ENCODE measurements around the gene SEC62. TPM values are rescaled to one million over a fixed set of nuclear protein-coding genes. Genes with fewer than 3 reads are reported as not detected.
A peak's percentile ranks its signal among the peaks of the same experiment; 100 is the strongest.

The SEC62 gene
- total and polyA plus RNA-seq, 9 of the 15 experiments (the other 6 are each of a cell fraction or from before 2014, with no cell fraction given), result 34.5 to 152 (median 51.8) TPM

DNA sequence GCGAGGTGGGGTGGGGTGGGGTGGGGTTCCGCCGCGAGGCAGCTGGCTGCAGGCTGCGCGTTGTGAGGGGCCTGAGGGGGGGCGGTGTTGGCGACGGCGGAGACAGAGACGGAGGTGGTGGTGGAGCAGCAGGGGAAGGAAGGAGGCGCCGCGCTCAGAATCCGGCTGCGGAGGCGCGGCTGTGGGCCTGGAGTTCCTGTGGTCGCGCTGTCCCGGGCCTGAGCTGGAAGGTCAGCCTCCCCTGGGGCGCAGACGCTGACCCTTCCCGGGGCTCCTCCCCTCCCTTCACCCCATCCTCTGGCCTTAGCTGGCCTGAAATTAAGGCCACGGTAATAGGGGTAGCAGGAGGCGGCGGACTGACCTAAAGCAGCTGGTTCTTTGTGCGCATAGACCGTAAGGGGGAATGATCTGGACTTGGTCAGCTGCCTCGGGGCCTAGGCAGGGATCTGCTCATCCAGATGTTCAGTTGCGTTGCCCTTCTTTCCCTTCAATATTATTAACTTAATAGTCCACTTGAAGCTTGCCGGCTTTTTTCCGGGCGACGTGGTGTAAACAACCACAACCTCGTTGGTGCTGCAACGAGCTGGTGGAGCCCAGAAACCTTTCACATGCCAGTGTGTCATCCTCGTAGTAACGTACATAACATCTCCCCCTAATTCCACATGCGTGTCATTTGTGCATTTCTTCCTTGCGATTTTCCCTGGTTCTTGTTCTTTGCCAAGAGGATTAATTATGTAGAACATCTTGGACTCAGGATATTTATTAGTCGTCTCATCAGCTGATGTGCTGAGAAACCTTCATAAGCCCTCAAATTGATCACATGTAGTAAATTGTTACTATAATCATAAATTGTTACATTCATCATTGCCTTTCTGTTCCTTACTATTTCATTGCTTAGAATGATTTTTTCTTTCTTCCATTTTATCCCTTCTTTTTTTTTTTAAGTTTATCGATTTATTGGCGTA, 626 bp downstream of the SEC62 start (continued):
- TF ChIP-seq TAF9B (IDR thresholded peaks at IDR 0.05; ENCODE audit: partially characterized antibody), result peak; percentile 30
- TF ChIP-seq CHAMP1 (IDR thresholded peaks at IDR 0.05), result no peak
- no peak for TF ChIP-seq ZNF589 (CRISPR knock-in tag; IDR thresholded peaks at IDR 0.05; ENCODE audit: low read depth)
- peak; percentile 51 for TF ChIP-seq HMGN3 (IDR thresholded peaks at IDR 0.05; ENCODE audit: borderline replicate concordance, extremely low read depth, insufficient read length, low read depth, low read length)
- no peak for TF ChIP-seq FOXM1 (IDR thresholded peaks at IDR 0.05; ENCODE audit: low read depth)
- no peak for TF ChIP-seq FOXM1 (CRISPR knock-in tag; IDR thresholded peaks at IDR 0.05; ENCODE audit: low read depth)
- 0 out of 4 replicates have a peak, but pooled peaks of 1 of the 2 experiments have one; percentile 14 for TF ChIP-seq SRF (CRISPR knock-in tag; IDR thresholded peaks at IDR 0.05)
- no peak for TF ChIP-seq CSDE1 (IDR thresholded peaks at IDR 0.05)
- no peak for TF ChIP-seq XRCC4 (IDR thresholded peaks at IDR 0.05; ENCODE audit: extremely low read depth, insufficient read depth, insufficient read length)
- TF ChIP-seq LCOR (CRISPR knock-in tag; IDR thresholded peaks at IDR 0.05), result no peak
- TF ChIP-seq PRDM10 (IDR thresholded peaks at IDR 0.05; ENCODE audit: partially characterized antibody), result no peak
- no peak for TF ChIP-seq ATF1 (CRISPR knock-in tag; IDR thresholded peaks at IDR 0.05)
- TF ChIP-seq ATF1 (tag; IDR thresholded peaks at IDR 0.05), result peak; percentile 81
- TF ChIP-seq LEF1 (IDR thresholded peaks at IDR 0.05), result no peak
- TF ChIP-seq HSF4 (CRISPR knock-in tag; IDR thresholded peaks at IDR 0.05; ENCODE audit: borderline replicate concordance), result no peak
- no peak for TF ChIP-seq ELF4 (CRISPR knock-in tag; IDR thresholded peaks at IDR 0.05)
- TF ChIP-seq MAFF (IDR thresholded peaks at IDR 0.05; ENCODE audit: low read length), result no peak
- TF ChIP-seq, protein P1, sequence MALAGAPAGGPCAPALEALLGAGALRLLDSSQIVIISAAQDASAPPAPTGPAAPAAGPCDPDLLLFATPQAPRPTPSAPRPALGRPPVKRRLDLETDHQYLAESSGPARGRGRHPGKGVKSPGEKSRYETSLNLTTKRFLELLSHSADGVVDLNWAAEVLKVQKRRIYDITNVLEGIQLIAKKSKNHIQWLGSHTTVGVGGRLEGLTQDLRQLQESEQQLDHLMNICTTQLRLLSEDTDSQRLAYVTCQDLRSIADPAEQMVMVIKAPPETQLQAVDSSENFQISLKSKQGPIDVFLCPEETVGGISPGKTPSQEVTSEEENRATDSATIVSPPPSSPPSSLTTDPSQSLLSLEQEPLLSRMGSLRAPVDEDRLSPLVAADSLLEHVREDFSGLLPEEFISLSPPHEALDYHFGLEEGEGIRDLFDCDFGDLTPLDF (CRISPR knock-in tag; IDR thresholded peaks at IDR 0.05), result no peak
- no peak for TF ChIP-seq NFE2 (IDR thresholded peaks at IDR 0.05; ENCODE audit: low read depth)
- no peak for TF ChIP-seq POLR3G (IDR thresholded peaks at IDR 0.05; ENCODE audit: extremely low read depth, insufficient read length, insufficient replicate concordance)
- TF ChIP-seq ZFP30 (CRISPR knock-in tag; IDR thresholded peaks at IDR 0.05; ENCODE audit: borderline replicate concordance), result no peak
- TF ChIP-seq CREBBP (IDR thresholded peaks at IDR 0.05; ENCODE audit: low read depth, low read length), result no peak
